C4-2B (cell line): Measurements from ENCODE around the gene OR11H6.
"Not testable (repeated sequence)": the region's sequence is repeated elsewhere in the genome, so short reads cannot be mapped to it uniquely, and the experiment has no call there.

ENCODE experiments used
- H3K27ac ChIP-seq: fragments of 450-650 bp; 2 replicates; pipeline ENCODE4 v1.5.1; 2017
- ZFX ChIP-seq: fragments of 450-650 bp; IDR thresholded peaks from 2 replicates; pipeline ENCODE4 v1.6.1; 2017
- TF ChIP-seq, protein P1 (sequence below): fragments of 450-650 bp; conservative IDR thresholded peaks from 2 replicates; pipeline ENCODE4 v1.5.1; 2017; ENCODE audit warnings: mild to moderate bottlenecking

OR11H6 gene, protein sequence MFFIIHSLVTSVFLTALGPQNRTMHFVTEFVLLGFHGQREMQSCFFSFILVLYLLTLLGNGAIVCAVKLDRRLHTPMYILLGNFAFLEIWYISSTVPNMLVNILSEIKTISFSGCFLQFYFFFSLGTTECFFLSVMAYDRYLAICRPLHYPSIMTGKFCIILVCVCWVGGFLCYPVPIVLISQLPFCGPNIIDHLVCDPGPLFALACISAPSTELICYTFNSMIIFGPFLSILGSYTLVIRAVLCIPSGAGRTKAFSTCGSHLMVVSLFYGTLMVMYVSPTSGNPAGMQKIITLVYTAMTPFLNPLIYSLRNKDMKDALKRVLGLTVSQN

DNA sequence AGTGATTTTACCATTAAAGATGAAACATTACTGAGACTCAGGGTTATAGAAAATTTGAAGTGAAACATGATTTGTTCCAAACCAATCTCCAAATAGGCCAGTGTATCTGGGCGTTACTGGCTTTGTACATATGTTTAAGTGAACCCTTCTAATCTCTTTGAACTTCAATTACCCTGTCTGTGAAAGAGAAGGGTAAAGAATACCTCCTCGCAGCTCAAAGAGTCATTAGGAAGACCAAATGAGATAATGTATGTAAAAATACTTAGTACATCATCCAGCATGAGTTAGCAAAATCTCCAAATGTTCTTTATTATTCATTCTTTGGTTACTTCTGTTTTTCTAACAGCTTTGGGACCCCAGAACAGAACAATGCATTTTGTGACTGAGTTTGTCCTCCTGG lies at the start of gene OR11H6:
OR11H6 (plus strand) TSS at position 301 of the 400 bp plus-strand sequence; CDS start at position 301, 0 bp downstream.
- no peak for TF ChIP-seq ZFX
- TF ChIP-seq, protein P1, sequence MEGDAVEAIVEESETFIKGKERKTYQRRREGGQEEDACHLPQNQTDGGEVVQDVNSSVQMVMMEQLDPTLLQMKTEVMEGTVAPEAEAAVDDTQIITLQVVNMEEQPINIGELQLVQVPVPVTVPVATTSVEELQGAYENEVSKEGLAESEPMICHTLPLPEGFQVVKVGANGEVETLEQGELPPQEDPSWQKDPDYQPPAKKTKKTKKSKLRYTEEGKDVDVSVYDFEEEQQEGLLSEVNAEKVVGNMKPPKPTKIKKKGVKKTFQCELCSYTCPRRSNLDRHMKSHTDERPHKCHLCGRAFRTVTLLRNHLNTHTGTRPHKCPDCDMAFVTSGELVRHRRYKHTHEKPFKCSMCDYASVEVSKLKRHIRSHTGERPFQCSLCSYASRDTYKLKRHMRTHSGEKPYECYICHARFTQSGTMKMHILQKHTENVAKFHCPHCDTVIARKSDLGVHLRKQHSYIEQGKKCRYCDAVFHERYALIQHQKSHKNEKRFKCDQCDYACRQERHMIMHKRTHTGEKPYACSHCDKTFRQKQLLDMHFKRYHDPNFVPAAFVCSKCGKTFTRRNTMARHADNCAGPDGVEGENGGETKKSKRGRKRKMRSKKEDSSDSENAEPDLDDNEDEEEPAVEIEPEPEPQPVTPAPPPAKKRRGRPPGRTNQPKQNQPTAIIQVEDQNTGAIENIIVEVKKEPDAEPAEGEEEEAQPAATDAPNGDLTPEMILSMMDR, result no peak
- H3K27ac ChIP-seq, result no peak within 1 kb of the TSS

DNA sequence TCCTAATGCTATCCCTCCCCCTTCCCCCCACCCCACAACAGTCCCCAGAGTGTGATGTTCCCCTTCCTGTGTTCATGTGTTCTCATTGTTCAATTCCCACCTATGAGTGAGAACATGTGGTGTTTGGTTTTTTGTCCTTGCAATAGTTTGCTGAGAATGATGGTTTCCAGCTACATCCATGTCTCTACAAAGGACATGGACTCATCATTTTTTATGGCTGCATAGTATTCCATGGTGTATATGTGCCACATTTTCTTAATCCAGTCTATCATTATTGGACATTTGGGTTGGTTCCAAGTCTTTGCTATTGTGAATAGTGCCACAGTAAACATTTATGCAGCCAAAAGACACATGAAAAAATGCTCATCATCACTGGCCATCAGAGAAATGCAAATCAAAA lies 49.3 kb upstream of the OR11H6 start:
- H3K27ac ChIP-seq, result not testable (repeated sequence)

DNA sequence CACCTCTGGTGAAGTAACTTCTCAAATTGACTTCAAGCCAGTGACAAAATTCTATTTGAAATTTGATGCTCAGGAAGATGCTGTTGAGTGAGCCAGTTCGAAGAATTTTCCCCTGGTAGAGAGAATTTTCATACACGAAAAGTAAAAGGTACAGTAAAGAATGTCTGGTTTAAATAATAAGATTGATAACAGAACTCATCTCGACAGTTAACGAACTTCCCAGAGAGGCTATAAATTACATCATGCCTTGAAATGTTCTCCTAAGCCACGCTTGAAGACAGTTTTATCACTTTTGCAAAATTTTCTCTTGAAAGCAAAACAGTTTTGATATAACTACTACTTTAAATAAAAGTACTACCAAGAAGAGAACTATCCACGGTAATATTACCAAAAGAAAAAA lies 47.2 kb upstream of the OR11H6 start:
- H3K27ac ChIP-seq, result no peak overlapping the region
- TF ChIP-seq ZFX, result no peak
- TF ChIP-seq, protein P1, result no peak

DNA sequence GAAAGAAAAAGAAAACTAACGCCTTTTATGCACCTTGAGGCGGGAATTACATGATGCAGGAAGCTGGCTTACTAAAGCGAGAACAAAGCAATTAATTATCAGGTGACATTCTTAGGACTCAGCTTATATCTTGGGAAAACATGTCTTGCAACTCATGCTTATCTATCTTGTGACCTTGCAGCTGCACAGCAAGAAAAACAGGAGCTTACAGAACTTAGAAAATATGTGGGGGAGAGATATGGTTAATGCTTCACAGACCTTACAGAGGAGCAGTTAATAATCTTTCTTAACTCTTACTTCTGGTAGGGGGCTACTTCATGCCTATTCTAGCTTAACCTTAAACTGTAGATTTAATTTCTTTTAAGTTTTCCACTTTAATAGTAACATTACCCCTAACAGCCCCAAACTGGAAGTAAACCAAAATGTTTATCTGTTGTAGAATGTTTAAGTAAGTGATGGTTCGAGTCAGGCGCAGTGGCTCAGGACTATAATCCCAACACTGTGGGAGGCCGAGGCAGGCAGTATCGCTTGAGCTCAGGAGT lies 46.0 kb upstream of the OR11H6 start:
- no peak overlapping the region for H3K27ac ChIP-seq
- TF ChIP-seq ZFX, result no peak
- TF ChIP-seq, protein P1, result no peak

DNA sequence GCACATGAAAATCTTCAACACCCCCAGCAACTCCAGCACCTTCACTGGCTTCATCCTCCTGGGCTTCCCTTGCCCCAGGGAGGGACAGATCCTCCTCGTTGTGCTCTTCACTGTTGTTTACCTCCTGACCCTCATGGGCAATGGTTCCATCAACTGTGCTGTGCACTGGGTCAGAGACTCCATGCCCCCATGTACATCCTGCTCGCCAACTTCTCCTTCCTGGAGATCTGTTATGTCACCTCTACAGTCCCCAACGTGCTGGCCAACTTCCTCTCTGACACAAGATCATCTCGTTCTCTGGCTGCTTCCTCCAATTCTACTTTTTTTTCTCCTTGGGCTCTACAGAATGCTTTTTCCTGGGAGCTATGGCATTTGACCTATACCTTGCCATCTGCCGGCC lies 44.3 kb upstream of the OR11H6 start:
- H3K27ac ChIP-seq, result no peak overlapping the region
- TF ChIP-seq, protein P1, result no peak
- no peak for TF ChIP-seq ZFX

DNA sequence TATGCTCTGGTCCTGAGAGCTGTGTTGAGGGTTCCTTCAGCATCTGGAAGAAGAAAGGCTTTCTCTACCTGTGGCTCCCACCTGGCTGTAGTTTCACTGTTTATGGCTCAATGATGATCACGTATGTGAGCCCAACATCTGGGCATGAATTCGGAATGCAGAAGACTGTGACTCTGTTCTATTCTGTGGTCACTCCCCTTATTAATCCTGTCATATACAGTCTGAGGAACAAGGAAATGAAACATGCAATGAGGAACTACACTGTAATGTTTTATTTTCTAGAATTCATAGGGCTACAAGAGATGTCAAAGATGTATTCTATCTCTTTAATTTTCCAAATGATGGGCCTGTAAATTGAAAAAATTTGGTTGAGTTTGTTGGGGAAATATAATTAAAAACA lies 43.6 kb upstream of the OR11H6 start:
- H3K27ac ChIP-seq, result no peak overlapping the region
- TF ChIP-seq, protein P1, result no peak
- TF ChIP-seq ZFX, result no peak

DNA sequence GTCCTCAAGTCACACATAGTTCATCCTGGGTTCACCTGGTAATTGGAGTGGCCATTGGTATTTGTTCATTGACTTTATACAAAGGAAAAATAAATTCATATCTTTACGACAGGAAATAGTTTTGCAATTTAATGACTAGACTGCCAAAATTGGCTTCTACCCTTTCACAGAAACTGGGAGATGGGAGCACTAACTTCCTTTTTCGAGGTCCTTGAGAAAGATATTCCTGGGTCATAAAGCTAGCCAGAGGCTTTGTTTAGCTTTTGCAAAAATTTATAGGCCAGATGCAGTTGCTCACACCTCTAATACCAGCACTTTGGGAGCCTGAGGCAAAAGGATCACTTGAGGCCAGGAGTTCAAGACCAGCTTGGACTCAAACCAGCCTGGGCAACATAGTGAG lies 43.0 kb upstream of the OR11H6 start:
- no peak for TF ChIP-seq ZFX
- H3K27ac ChIP-seq, result no peak overlapping the region

DNA sequence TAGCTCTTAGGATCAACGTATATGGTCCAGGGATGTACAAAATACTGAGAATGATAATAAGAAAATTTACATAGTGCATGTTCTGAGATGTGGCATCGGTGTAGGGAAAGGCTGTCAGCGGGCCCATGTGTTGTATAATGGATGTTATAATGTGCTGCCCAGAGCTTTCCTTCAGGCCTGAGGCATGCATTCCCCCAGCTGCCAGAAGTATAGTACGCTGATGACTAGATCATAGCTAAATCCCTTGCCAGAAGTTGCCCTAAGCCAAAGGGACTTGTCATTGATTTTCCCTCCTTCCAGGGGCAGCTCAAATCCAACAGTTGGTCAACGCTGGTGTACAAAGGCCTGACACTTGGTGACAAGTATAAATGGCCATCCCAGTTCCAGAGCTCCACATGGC lies 39.3 kb upstream of the OR11H6 start:
- TF ChIP-seq, protein P1, result no peak
- no peak for TF ChIP-seq ZFX
- H3K27ac ChIP-seq, result no peak overlapping the region
